ENCODE measurements around the gene TP63. TPM values are rescaled to one million over a fixed set of nuclear protein-coding genes. Genes with fewer than 3 reads are reported as not detected.
"Not testable (repeated sequence)": the region's sequence is repeated elsewhere in the genome, so short reads cannot be mapped to it uniquely, and the experiment has no call there.

Gene TP63
- polyA plus RNA-seq, 5 donors = 0.28 to 1.1 (median 0.51) TPM

DNA sequence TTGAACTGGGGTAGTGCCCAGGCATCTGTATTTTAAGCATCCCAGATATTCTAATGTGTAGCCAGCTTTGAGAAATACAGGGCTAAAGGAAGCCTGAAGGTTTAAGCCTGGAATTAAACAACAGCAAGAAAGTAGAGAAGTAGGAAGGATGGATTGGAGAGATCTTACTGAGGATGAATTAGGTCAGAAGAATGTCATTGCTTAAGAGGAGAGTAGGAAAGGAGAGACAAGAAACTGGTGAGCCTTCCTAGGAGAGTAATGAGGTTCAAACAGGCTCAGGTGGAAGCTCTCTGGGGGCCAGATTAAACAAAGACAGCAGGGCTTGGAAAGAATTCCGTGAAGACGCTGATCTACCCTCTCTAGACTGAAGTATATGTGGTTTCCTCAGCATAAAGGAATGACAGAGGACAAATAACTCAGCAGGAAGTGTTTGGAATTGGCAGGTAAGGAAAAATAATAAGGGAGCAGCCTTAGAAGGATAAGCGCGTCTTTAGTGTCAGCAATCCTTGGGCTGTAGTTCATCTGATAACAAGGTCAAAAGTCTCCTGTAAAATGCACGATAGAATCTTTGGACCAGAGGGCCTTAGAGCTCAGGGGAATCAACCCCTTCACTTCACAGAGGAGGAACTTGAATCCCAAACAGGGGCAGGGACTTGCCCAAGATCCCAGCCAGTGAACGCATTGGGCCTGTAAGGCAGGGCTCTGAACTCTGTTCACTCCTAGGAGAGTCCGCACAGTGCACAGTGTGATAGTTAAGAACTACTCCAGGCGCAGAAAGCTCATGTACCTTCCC is 90.9 kb downstream of the TP63 start:
- no peak for DNase-seq

DNA sequence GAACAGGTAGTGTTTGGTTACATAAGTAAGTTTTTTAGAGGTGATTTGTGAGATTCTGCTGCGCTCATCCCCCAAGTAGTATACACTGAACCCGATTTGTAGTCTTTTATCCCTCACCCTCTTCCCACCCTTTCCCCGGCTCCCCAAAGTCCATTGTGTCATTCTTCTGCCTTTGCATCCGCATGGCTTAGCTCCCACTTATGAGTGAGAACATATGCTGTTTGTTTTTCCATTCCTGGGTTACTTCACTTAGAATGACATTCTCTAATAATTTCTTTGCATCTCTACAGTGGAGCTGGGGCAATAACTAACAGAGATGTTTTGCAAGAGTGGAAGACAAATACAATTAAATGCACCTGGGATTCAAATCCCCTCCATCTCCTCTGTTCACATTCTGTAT is 93.2 kb downstream of the TP63 start:
- DNase-seq = no peak

DNA sequence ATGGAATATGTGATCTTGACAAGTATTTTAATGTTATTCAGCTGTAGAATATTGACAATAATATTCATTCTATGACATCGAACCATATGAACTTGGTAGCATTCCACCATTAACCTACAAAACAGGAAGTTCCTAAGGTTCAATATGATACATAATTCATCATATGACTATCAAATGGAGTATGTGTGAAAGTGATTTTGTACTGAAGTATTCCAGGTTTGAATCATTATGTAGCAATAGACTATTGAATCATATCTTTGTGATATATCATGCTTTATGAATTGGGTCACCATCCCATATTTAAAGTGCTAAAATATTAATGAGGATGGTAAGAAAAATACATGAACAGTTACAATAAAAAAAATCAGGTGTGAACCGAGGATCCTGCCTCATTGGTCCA is 95.1 kb downstream of the TP63 start:
- DNase-seq = no peak

DNA sequence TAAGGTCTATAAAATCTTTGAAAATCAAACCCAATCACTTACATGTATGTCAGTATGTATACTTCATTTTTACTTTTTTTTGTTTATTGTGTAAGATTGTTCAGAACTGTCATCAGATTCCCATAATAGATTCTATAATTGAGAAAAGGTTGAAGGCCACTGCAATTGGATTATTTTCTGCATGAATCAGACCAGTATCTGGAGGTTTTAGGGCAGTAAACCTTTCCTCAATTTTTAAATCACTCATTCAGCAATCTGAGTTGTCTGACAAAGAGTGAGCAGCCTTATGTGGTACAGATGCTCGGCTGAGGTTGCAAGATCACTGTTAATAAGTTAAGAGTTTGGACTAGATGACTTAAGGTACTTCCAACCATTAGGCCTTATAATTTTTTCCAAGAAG is 96.0 kb downstream of the TP63 start:
- no peak for DNase-seq

DNA sequence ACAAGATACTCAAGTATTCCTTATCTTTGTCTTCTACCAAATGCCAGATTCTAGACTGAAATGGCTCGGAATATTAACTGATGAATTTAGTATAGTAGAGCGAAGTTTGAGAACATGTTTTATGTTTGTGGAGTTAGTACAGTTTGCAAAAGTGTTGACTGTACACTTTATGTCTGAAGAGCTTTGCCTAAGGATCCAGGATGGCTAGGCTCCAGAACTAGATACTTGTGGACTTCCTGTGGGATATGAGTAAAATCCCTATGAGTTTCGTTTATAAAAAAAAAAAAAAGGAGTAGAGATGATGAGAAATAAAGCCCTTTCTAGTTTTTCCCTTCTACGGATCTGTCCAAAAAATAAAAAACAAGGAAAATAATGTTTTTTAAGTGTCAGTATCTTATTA is 96.7 kb downstream of the TP63 start:
- no peak for DNase-seq

DNA sequence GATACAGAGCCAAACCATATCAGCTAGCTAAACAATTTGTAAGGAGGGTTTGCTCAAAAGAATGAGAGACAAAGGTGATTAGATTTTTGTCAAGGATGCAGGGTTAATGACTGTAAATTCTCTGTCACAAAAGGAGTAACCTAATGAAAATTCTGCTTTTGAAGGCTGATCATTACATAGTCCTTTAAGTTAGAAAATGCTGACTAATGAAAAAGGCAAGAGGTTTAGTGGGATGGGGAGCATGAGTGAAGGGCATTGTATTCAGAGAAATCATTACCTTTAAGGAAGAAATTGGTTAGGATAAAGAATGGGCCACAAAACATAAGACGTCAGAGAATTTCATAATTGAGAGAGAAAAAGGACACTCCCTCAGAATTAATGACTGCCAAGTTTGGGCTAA is 97.7 kb downstream of the TP63 start:
- no peak for DNase-seq

DNA sequence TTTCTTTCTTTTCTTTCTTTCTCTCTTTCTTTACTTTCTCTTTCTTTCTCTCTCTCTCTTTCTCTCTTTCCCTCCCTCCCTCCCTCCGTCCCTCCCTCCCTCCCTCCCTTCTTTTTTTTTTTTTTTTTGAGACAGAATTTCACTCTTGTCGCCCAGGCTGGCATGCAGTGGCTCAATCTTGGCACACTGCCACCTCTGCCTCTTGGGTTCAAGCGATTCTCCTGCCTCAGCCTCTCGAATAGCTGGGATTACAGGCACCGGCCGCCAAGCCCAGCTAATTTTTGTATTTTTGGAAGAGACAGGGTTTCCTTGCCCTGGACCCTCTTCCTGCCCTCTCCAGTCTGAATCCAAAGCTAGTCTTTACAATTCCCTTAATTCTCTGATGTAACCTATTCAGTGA is 102.9 kb downstream of the TP63 start:
- DNase-seq = no peak

DNA sequence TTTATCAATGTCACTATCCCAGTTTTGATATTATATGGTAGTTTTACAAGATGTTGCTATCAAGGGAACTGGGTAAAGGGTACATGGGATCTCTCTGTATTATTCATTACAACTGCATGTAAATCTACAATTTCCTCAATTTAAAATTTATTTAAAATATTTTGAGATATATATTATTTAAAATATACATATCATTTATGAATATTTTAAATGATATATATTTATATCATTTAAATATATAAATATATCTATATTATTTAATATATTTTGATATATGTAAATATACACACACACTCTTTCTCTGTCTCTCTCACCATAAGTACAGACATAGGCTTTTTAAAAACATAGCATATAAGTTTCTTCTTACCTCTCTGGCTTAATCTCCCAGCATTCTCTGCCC is 104.7 kb downstream of the TP63 start:
- no peak for DNase-seq

DNA sequence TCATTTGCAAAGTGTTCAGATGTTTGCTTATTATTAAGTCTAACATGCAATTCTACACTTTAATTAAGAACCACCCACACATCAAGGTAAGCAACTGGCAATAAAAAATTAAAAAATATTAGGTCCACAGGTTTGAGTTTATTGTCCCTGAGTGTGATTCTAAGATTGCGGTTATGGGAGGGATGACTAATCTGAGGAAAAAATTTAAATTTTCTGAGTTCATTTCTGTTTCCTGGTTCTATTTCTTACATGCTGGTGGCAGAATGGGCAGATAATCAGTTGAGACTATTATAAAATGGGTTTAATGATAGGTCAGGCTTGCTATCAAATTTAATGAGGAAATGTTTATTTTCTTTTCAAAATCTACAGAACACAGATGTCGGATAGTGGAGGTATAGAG is 105.9 kb downstream of the TP63 start:
- no peak for DNase-seq

DNA sequence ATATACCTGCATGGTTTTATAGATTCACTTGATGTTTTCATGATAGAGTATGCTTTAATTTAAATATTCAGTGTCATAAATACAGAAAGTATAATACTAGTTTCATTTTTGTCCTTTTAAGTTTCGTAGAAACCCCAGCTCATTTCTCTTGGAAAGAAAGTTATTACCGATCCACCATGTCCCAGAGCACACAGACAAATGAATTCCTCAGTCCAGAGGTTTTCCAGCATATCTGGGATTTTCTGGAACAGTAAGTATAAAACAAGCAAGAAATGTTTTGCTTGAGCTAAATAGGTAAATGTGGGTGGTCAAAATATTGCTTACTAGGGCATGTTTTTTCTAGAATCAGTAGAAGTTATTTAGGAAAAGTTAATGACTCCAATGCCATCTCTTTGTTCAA is 106.4 kb downstream of the TP63 start:
- DNase-seq = no peak

DNA sequence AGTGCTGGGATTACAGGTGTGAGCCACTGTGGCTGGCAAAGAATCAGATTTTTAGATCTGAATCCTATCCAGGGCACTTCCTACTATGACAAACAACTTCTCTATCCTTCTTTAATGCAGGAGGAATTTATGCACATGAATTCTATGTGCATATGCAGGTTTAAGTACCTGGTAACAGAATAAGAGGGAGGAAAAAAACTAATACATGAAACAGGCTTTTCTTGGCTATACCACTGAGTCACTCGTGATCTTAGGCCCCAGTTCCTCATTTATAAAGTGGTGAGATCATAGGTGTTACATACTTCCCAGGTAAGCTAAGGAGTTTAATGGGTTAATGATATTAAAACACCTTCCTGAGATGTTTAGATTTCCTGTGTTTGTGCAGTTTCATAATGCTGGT is 108.2 kb downstream of the TP63 start:
- DNase-seq = no peak

DNA sequence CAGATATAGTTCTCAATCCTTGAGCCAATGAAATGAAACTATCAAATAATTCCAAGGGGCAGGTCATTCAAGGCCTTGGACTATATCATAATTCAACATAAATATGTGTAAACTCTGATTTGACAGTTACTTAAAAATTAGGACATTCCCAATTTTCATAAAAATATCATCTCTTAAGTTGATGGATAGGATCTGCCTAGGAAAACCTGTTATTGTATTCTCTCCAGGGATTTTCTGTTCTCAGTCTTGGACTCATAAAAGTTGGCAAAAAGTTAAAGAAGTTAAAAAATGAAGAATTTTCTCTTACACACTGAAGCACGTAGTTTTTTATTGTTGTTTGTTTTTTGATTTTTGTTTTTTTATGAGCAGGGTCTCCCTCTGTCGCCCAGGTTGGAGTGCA is 109.0 kb downstream of the TP63 start:
- no peak for DNase-seq

DNA sequence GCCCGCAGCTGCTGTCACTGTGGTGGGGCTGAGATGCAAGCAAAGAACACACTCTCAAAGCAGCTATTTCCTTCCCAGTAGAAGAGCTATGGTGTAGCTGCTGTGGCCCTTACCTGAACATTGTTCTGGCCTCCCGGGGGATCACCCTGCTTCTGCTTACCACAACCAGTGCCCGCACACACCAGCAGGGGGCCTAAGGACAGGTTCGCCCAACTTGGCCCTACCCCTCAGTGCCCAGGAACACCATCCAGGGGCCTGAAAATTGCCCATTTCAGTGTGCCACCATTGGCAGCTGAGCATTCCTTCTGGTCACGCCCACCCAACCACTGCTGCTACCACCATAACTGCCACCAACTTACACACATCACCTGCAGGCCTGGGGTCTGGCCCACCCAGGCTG is 113.0 kb downstream of the TP63 start:
- no peak for DNase-seq

DNA sequence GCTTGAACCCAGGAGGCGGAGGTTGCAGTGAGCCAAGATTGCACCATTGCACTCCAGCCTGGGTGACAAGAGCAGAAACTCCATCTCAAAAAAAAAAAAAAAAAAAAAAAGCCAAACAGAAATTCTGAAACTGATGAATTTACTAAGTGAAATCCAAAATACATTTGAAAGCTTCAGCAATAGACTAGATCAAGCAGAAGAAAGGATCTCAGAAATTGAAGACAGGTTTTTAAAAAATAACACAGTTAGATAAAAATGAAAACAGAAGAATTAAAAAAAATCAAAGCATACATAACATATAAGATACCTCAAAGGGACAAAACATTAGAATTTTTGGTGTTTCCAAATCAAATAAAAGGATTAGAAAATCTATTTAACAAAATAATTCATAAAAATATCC is 114.4 kb downstream of the TP63 start:
- no peak for DNase-seq

DNA sequence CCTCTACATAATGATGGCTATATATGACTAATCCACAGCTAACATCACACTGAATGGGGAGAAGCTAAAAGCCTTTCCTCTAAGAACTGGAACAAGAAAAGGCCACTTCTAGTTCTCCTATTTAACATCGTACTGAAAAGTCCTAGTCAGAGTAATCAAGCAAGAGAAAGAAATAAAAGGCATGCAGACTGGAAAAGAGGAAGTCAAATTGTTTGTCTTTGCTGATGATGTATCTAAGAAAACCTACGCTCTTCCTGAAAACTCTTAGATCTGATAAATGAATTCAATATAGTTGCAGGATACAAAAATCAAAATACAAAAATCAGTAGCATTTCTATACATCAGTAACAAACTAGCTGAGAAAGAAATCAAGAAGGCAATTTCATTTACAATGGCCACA is 116.9 kb downstream of the TP63 start:
- no peak for DNase-seq

DNA sequence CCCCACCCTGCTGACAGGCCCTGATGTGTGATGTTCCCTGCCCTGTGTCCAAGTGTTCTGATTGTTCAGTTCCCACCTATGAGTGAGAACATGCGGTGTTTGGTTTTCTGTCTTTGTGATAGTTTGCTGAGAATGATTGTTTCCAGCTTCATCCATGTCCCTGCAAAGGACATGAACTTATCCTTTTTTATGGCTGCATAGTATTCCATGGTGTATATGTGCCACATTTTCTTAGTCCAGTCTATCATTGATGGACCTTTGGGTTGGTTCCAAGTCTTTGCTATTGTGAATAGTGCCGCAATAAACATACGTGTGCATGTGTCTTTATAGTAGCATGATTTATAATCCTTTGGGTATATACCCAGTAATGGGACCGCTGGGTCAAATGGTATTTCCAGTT is 119.8 kb downstream of the TP63 start:
- DNase-seq = not testable (repeated sequence)

DNA sequence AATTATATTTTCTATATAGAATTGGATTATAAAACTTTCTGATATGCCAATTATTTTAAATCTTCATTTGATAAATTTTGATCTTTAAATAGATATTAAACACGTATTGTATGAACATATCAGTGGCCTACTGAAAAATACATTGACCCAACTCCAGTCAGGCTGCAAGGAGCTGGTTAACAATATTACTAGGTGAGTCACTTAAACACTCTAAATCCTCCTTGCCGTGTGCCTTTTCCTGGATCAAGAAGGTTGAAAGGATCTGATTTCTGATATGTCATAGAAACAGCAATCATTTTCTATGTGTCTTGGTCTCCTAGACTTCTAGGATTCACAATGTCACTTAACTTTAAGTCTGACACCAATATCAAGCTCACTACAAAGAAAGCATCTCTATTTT is 123.2 kb downstream of the TP63 start:
- DNase-seq = no peak

DNA sequence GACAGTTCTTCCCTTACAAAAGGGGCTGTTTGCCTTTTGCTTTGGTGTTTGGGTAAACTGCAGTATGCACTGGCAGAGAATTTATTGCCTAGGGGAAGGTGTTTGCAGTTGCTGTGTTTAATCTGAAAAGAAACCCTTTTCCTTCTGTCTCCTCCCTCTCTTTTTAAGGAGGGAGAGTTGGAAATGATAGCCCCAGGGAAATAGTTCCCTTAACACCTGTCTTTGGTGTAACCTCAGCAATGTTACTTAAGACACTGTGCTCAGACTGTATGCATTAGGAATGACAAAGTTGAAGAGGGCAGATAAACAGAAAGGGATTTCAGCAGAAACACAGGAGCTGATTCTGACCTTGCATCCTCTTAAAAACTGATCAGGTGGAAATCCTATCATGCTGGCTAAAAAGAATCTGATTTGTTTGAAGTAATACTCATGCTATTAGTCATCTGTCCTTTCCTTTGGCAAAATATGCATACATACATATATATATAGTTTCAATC is 125.4 kb downstream of the TP63 start:
- no peak for DNase-seq

DNA sequence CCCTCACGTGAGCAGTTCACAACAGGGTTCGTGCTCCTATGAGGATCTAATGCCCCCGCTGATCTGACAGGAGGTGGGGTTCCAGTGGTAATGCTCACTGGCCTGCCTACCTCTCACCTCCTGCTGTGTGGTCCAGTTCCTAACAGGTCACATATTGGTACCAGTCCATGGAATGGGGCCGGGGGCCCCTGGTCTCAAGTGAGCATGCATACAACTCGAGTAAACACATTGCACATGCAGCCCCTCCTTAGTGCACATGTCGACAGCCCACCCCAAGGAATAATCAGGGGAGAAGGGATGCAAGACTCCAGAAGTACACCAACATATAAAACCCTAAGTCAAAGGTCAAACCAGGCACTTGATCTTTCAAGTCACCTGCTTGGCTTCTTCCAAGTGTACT is 127.0 kb downstream of the TP63 start:
- DNase-seq = no peak

DNA sequence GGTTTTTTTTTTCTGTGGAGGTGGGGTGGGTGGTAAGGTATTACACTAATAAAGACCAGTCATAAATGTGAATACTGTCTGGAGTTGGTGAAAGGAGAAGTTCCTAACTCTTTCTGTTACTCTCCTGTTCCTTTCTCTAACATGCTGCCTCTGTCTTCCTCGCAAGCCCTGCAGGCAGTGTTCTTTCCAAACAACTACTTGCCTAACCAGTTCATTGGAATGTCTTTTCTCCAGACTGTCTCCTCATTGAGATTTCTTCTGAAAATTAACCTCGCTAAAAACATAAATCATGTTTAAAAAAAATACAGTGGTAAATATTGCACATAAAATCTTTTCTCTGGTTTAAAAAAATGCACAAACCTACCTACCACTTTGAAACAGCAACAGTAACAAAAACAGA is 135.2 kb downstream of the TP63 start:
- no peak for DNase-seq

DNA sequence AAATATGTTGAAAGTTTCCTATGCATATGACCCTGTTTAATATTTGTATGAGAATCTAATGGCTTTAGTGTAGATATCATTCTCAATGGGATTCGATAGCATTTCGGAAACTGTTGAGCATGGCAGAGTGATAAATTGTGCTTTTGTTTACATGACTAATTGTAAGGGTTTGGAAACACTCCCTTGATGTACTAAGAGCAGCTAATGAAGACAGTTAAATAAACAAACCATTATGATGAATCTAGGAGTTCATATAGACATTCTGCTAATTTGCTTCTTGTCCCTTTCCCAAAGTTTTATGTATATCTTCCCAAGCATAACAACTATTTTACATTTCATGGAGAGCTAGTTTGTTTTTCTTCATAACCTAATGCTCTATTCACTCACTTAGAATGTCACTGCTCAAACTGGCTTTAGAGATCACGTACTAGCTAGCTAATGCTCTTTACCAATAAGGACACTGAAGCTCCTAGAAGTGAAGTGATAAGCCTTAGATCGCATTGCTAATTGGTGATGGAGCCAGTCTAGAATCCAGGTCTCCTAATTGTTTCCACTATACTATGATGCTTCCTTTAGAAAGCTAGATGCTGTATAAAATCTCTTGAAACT is 140.8 kb downstream of the TP63 start:
- no peak for DNase-seq

DNA sequence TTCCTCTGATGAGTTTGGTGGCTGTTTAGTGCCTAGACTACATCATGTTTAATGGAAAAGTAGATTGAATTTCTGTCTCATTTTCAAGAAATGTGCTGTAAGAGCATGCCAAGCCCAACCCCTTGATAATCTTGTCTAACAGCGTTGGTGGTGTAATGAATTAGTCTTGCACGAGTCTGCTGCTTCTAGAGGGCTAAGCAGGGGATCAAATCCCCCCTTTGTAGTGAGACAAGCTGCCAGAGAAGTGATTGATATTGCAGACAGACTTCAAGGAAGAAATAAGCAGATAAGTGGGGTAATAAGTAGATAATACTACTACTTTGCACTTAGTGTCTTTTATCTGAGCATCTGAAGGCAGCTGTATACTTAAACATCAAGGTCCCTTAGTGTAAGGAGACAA is 141.4 kb downstream of the TP63 start:
- no peak for DNase-seq

DNA sequence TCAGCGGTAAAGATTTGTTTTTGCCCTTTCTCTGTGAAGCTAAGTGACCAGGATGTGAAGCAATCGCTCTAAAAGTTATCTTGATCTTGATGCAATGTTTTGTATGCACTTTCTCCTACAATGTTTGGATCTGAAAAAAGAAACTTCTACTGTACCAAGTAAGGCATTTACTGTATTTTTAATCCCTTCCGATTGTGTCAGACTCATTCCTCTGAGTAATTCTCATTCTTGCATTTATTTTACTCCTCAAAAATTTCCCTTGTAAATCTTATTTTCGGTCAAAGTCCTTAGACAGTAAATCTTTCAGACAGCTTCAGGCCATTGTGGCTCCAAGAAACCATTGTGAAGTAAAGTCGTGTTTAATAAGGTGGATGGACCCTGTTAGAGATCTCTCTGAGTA is 141.9 kb downstream of the TP63 start:
- no peak for DNase-seq

Data from right lung (tissue), 5 donors.